ENCODE data around the gene INAFM1. TPM values are rescaled to one million over a fixed set of nuclear protein-coding genes. Genes with fewer than 3 reads are reported as not detected.
A peak's percentile ranks its signal among the peaks of the same experiment; 100 is the strongest.

The INAFM1 gene
- total and polyA plus RNA-seq, 12 donors, result 6.9 to 183 (median 61.8) TPM

- Histone ChIP-seq H3K27ac (no peak overlapping the region), H3K36me3 (replicated peaks in 1 of 2) (no peaks in the 10 kb centered on the region), H3K4me3 (no peak overlapping the region), H3K27me3 (no peaks in the 10 kb centered on the region), H3K4me1 (replicated peaks in 1 of 2) (peaks cover 0 to 14% of the 10 kb centered on the region in 2 donors), H3K9me3 (replicated peaks in 1 of 3) (no peaks in the 10 kb centered on the region)
- TF ChIP-seq CTCF (IDR thresholded peaks at IDR 0.05) (no peak), POLR2A (IDR thresholded peaks at IDR 0.05) (no peak)
- WGBS, 4 donors, result 56 to 78% (median 66%) methylated on average over 8 of the region's 8 CpGs
- intact Hi-C loops (cut with DNase I), result no loop called here
- no peak for DNase-seq
Observed at GRCh38 chr19:47309038-47309437, 34.4 kb downstream of the INAFM1 start.

- H3K4me1 ChIP-seq (replicated peaks in 1 of 2), result peaks cover 0 to 14% of the 10 kb centered on the region in 2 donors
- intact Hi-C loops (cut with DNase I), result no loop called here
- H3K4me3 ChIP-seq, result peak within 1 kb of the TSS in 1 of 4 donors; percentile 42
- TF ChIP-seq CTCF (IDR thresholded peaks at IDR 0.05), result no peak
- TF ChIP-seq POLR2A (IDR thresholded peaks at IDR 0.05), result peak in 1 of 2 donors; percentile 18
- no peaks in the 10 kb centered on the region for H3K9me3 ChIP-seq (replicated peaks in 1 of 3)
- peak within 1 kb of the TSS in 4 of 5 donors; percentile 26 to 73 (median 50) for H3K27ac ChIP-seq
- H3K36me3 ChIP-seq (replicated peaks in 1 of 2), result no peaks in the 10 kb centered on the region
- WGBS, 4 donors, result 46 to 54% (median 49%) methylated on average over 12 of the region's 12 CpGs
- no peaks in the 10 kb centered on the region for H3K27me3 ChIP-seq
- DNase-seq, result peak in 3 of 7 donors; percentile 37 to 51 (median 44)
Observed at GRCh38 chr19:47309608-47310007, 34.9 kb downstream of the INAFM1 start, which contains the start of gene C5AR1. Gene C5AR1, plus strand, starts transcription at chr19:47309861. Its CDS starts 35 bp downstream, at chr19:47309896.

- intact Hi-C loops (cut with DNase I), result no loop called here
- TF ChIP-seq CTCF (IDR thresholded peaks at IDR 0.05), result no peak
- TF ChIP-seq POLR2A (IDR thresholded peaks at IDR 0.05), result no peak
- peak overlapping the region in 1 of 4 donors; percentile 42 for H3K4me3 ChIP-seq
- H3K27me3 ChIP-seq, result no peaks in the 10 kb centered on the region
- H3K9me3 ChIP-seq (replicated peaks in 1 of 3), result no peaks in the 10 kb centered on the region
- 78 to 96% (median 85%) methylated on average over 2 of the region's 2 CpGs for WGBS, 4 donors
- no peak for DNase-seq
- peaks cover 0 to 14% of the 10 kb centered on the region in 2 donors for H3K4me1 ChIP-seq (replicated peaks in 1 of 2)
- H3K27ac ChIP-seq, result peak overlapping the region in 4 of 5 donors; percentile 26 to 73 (median 50)
- H3K36me3 ChIP-seq (replicated peaks in 1 of 2), result no peaks in the 10 kb centered on the region
Observed at GRCh38 chr19:47310323-47310722, 35.6 kb downstream of the INAFM1 start.

GRCh38 chr19:47310819-47311218 lies 36.1 kb downstream of the INAFM1 start:
- 15 to 45% (median 23%) methylated on average over 3 to 5 of the region's 5 CpGs for WGBS, 4 donors
- peak in 6 of 7 donors; percentile 47 to 66 (median 54) for DNase-seq
- no peaks in the 10 kb centered on the region for H3K36me3 ChIP-seq (replicated peaks in 1 of 2)
- H3K4me1 ChIP-seq (replicated peaks in 1 of 2), result peaks cover 0 to 13% of the 10 kb centered on the region in 2 donors
- intact Hi-C loops (cut with DNase I), result no loop called here
- no peaks in the 10 kb centered on the region for H3K27me3 ChIP-seq
- peak overlapping the region in 1 of 4 donors; percentile 42 for H3K4me3 ChIP-seq
- TF ChIP-seq POLR2A (IDR thresholded peaks at IDR 0.05) (no peak), CTCF (IDR thresholded peaks at IDR 0.05) (no peak)
- peak overlapping the region in 2 of 5 donors; percentile 68 to 73 for H3K27ac ChIP-seq
- no peaks in the 10 kb centered on the region for H3K9me3 ChIP-seq (replicated peaks in 1 of 3)

Data from adrenal gland (tissue), 12 donors.